Stimulated activated CD4-positive, alpha-beta T cell treated with anti-CD3 and anti-CD28 coated beads, Interleukin-2, amount 100 ng/mL, for 24 hours (primary cell): ENCODE measurements around the gene IGSF9.
A peak's percentile ranks its signal among the peaks of the same experiment; 100 is the strongest.

ENCODE experiments used
- DNase-seq, 2 donors: peaks; one replicate each; pipeline ENCODE4 v3.0.0-alpha.2; 2020

Gene IGSF9

GRCh38 chr1:159945483-159946241 lies at the start of gene IGSF9:
Gene IGSF9, minus strand, starts transcription at chr1:159945613. Its CDS starts 2,159 bp downstream, at chr1:159943454.
- DNase-seq: peak; percentile 73 to 76

- DNase-seq: no peak
These were observed 49.5 kb upstream of the IGSF9 start for GRCh38 chr1:159994896-159995295.

GRCh38 chr1:159993911-159994310 lies 48.5 kb upstream of the IGSF9 start:
- DNase-seq: no peak

- DNase-seq: no peak
These were observed 46.7 kb upstream of the IGSF9 start for GRCh38 chr1:159992161-159992560.

GRCh38 chr1:159991513-159991912 lies 46.1 kb upstream of the IGSF9 start:
- DNase-seq: no peak

- DNase-seq: no peak
These were observed 44.6 kb upstream of the IGSF9 start for GRCh38 chr1:159990005-159990404.

- no peak for DNase-seq
These were observed 44.2 kb upstream of the IGSF9 start for GRCh38 chr1:159989581-159989980.

- no peak for DNase-seq
These were observed 42.6 kb upstream of the IGSF9 start for GRCh38 chr1:159988006-159988405.

GRCh38 chr1:159987186-159987585 lies 41.8 kb upstream of the IGSF9 start:
- no peak for DNase-seq

- no peak for DNase-seq
These were observed 41.1 kb upstream of the IGSF9 start for GRCh38 chr1:159986531-159986930.

- DNase-seq: no peak
These were observed 40.7 kb upstream of the IGSF9 start for GRCh38 chr1:159986093-159986492.

GRCh38 chr1:159985473-159985872 lies 40.1 kb upstream of the IGSF9 start:
- DNase-seq: no peak

GRCh38 chr1:159983681-159984080 lies 38.3 kb upstream of the IGSF9 start:
- no peak for DNase-seq

GRCh38 chr1:159982280-159982679 lies 36.9 kb upstream of the IGSF9 start:
- DNase-seq: no peak

GRCh38 chr1:159981351-159982055 lies 36.1 kb upstream of the IGSF9 start:
- DNase-seq: no peak

- DNase-seq: no peak
These were observed 35.4 kb upstream of the IGSF9 start for GRCh38 chr1:159980786-159981185.

- DNase-seq: no peak
These were observed 34.7 kb upstream of the IGSF9 start for GRCh38 chr1:159980076-159980475.

- DNase-seq: no peak
These were observed 33.8 kb upstream of the IGSF9 start for GRCh38 chr1:159979257-159979656.

GRCh38 chr1:159978107-159978398 lies 32.6 kb upstream of the IGSF9 start:
- no peak for DNase-seq

GRCh38 chr1:159977364-159978106 lies 32.1 kb upstream of the IGSF9 start:
- no peak for DNase-seq

- DNase-seq: no peak
These were observed 29.0 kb upstream of the IGSF9 start for GRCh38 chr1:159974350-159974965.

- no peak for DNase-seq
These were observed 28.0 kb upstream of the IGSF9 start for GRCh38 chr1:159973350-159973940.
